Endodermal cell (in vitro differentiated cells): Measurements from ENCODE around the gene MACC1. TPM values are rescaled to one million over a fixed set of nuclear protein-coding genes. Genes with fewer than 3 reads are reported as not detected.

Experiments
- DNase-seq: peaks from one replicate; pipeline ENCODE4 v3.0.0-alpha.2; 2017
- H3K27ac ChIP-seq: 2 replicates; pipeline ENCODE4 v1.5.1; 2013; ENCODE audit warnings: mild to moderate bottlenecking, low read depth, low read length, moderate library complexity
- H3K27me3 ChIP-seq: 2 replicates; pipeline ENCODE4 v1.6.1; 2013; ENCODE audit warnings: mild to moderate bottlenecking, low read length, moderate library complexity; ENCODE audit not compliant: insufficient read depth, control insufficient read depth, poor library complexity, severe bottlenecking
- H3K36me3 ChIP-seq: 2 replicates; pipeline ENCODE4 v1.7.0; 2013; ENCODE audit warnings: mild to moderate bottlenecking, low read length, moderate library complexity; ENCODE audit not compliant: control insufficient read depth, insufficient read depth
- H3K4me1 ChIP-seq: one replicate; pipeline ENCODE4 v1.7.0; 2013; ENCODE audit warnings: low read length; ENCODE audit not compliant: control insufficient read depth, insufficient read depth
- H3K4me3 ChIP-seq: 2 replicates; pipeline ENCODE4 v1.5.1; 2013; ENCODE audit warnings: mild to moderate bottlenecking, low read length, moderate library complexity
- H3K9ac ChIP-seq: 2 replicates; pipeline ENCODE4 v1.6.1; 2013; ENCODE audit warnings: mild to moderate bottlenecking, low read length, moderate library complexity; ENCODE audit not compliant: poor library complexity, severe bottlenecking; ENCODE audit errors: extremely low read depth
- H3K9me3 ChIP-seq: 2 replicates; pipeline ENCODE4 v1.6.1; 2013; ENCODE audit warnings: mild to moderate bottlenecking, low read length, moderate library complexity; ENCODE audit not compliant: control insufficient read depth
- H3K27ac Mint-ChIP-seq: 2 replicates; pipeline ENCODE4 v1.8.0; 2020; ENCODE audit warnings: mixed read lengths
- H3K27me3 Mint-ChIP-seq: 2 replicates; pipeline ENCODE4 v1.8.0; 2021; ENCODE audit warnings: mild to moderate bottlenecking, mixed read lengths; ENCODE audit not compliant: insufficient read depth
- H3K36me3 Mint-ChIP-seq: 2 replicates; pipeline ENCODE4 v1.8.0; 2020; ENCODE audit warnings: low read depth, mixed read lengths
- H3K4me1 Mint-ChIP-seq: 2 replicates; pipeline ENCODE4 v1.8.0; 2020; ENCODE audit warnings: mixed read lengths
- H3K4me3 Mint-ChIP-seq: 2 replicates; pipeline ENCODE4 v1.8.0; 2020; ENCODE audit warnings: mild to moderate bottlenecking, moderate library complexity, mixed read lengths
- H3K9me3 Mint-ChIP-seq: 2 replicates; pipeline ENCODE4 v1.8.0; 2020; ENCODE audit warnings: mild to moderate bottlenecking, mixed read lengths
- WGBS, 2 experiments: methylation state at CpG; one replicate each; pipeline versions ENCODE4 v1.1.5 to v1.1.7; 2013; ENCODE audit warnings: missing lambda C conversion rate in 2 of 2, mixed read lengths in 1 of 2; ENCODE audit not compliant: insufficient coverage in 1 of 2, insufficient read length in 1 of 2; 5-methylcytosine and 5-hydroxymethylcytosine counted together
- total RNA-seq, 2 donors: library from RNA; stranded (reverse); fragmentation: NEBNext Ultra II Directional in 1 of 2; extraction: Animal tissue kit (Norgen Biotek cat#: 25700) in 1 of 2; gene quantifications; 2 replicates in 1 of 2; 3 replicates in 1 of 2; pipeline ENCODE4 v1.2.1, GENCODE V29; 2021
- TF ChIP-seq, protein P1 (sequence below): fragments of 200-600 bp; sonication (generic); conservative IDR thresholded peaks from 2 replicates; pipeline ENCODE4 v1.5.0; 2021; ENCODE audit warnings: antibody characterized with exemption, mild to moderate bottlenecking

The MACC1 gene
- total RNA-seq, 2 donors from 2014 or later = 1.4 to 2.0 TPM

DNA sequence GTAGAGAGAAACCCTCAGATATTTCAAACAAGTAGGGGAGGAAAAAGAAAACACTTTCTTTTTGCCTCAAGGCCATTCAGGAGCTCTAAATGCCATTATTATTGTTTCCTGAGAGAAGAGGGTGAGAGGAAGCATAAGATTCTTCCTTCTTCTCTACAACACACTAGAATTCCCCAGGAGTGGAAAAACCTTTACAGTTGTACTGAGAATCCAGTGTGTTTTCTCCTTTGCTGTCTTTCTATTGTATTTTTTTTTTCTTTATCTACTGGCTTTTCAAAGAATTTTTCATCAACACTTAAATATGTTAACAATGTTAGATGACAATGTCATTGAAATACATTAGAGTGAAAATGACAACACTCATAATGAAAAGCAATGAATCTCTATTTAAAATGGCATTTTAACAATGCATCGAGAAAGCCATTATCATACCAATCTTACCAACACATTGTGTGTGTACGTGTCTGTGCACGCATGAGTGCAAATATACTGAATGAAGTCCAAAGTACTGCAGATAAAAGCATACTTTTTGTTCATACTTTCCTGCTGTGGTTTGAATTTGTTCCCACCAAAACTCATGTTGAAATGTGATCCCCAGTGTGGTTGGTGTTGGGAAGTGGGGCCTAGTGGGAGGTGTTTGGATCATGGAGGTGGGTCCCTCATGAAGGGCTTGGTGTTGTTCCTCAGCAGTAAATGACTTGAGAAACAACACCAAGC, 24.2 kb upstream of the MACC1 start:
- no peaks in the 10 kb centered on the region for H3K9me3 Mint-ChIP-seq
- H3K4me1 Mint-ChIP-seq = peaks cover 8% of the 10 kb centered on the region
- no peak for DNase-seq
- Histone ChIP-seq H3K27me3 (no peaks in the 10 kb centered on the region), H3K36me3 (no peaks in the 10 kb centered on the region), H3K4me1 (no peaks in the 10 kb centered on the region), H3K4me3 (no peak overlapping the region), H3K9me3 (no peaks in the 10 kb centered on the region), H3K27ac (no peak overlapping the region), H3K9ac (no peak overlapping the region)
- H3K36me3 Mint-ChIP-seq = no peaks in the 10 kb centered on the region
- 93% methylated on average over 3 of the region's 3 CpGs; no CpG with 5 or more reads in 1 of the 2 experiments for WGBS, 2 experiments
- H3K4me3 Mint-ChIP-seq = no peak overlapping the region
- H3K27ac Mint-ChIP-seq = no peak overlapping the region
- H3K27me3 Mint-ChIP-seq = peaks cover 2% of the 10 kb centered on the region
- TF ChIP-seq, protein P1, sequence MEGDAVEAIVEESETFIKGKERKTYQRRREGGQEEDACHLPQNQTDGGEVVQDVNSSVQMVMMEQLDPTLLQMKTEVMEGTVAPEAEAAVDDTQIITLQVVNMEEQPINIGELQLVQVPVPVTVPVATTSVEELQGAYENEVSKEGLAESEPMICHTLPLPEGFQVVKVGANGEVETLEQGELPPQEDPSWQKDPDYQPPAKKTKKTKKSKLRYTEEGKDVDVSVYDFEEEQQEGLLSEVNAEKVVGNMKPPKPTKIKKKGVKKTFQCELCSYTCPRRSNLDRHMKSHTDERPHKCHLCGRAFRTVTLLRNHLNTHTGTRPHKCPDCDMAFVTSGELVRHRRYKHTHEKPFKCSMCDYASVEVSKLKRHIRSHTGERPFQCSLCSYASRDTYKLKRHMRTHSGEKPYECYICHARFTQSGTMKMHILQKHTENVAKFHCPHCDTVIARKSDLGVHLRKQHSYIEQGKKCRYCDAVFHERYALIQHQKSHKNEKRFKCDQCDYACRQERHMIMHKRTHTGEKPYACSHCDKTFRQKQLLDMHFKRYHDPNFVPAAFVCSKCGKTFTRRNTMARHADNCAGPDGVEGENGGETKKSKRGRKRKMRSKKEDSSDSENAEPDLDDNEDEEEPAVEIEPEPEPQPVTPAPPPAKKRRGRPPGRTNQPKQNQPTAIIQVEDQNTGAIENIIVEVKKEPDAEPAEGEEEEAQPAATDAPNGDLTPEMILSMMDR = no peak

DNA sequence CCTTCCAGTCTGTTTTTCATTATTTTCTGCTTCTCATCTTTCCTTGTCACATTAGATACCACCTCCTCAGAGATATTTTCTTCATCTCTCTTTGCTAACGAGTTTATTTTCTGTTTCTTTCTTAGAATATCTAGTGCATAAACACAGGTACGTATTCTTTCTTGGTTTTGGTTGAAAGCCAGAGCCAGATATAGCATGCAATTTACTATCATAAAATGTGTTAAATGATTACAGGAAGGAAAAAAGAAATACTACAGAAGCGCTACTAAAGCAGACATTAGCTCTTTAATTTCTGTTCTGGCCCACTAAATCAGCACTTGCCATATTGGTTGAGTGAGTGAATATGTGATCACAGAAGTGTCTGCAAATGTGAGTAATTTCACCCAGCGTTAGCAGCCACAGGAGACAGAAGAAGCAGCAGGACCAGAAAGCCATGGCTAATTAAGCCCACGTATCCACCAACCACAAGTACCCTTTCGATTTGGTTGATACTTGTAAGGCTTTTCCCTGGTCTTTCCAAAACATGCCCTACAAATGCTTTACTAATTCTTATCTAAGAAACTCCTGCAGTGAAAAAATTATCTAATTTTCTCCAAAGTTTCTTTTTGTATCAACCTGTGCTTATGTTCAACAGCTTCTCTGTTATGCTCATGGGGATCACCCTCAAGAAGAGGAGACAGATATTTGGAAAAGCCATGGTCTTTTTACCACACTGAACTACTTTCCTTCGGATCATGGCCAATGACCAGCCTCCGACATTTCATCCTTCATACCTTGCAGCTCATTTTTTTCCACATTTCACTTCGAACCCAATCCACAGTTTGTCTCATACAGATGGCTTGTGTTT, 23.1 kb upstream of the MACC1 start:
- 91 to 93% methylated on average over 6 to 9 of the region's 9 CpGs for WGBS, 2 experiments
- H3K36me3 Mint-ChIP-seq = no peaks in the 10 kb centered on the region

DNA sequence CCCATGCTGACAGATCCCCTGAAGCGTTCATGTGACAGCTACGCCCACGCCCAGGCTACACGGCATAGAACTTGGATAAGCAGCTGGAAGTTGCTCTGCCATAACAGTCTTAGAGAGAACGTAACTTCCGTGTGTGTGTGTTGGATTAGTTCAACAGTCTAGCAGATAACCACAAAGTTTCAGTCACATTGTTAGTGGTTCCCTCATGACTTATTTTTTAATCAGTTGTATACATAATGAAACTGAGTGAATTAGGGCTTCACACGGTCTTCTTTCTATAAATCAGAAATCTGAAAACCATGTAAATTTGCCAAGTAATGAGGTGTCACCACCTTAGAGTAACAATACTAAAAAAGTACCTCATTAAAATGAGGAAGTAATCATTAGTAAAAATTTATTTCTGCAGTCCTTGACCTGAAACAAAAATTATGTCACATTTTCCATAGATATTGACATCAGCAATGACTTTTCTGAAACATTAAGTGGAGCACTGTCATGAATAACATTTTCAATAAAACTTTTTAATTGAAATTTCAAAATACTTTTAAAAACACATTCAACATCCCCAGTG, 21.7 kb upstream of the MACC1 start:
- Histone ChIP-seq H3K4me1 (no peaks in the 10 kb centered on the region), H3K27me3 (no peaks in the 10 kb centered on the region), H3K9ac (no peak overlapping the region), H3K36me3 (no peaks in the 10 kb centered on the region), H3K27ac (no peak overlapping the region), H3K4me3 (no peak overlapping the region), H3K9me3 (no peaks in the 10 kb centered on the region)
- Mint-ChIP-seq H3K36me3 (no peaks in the 10 kb centered on the region), H3K27me3 (peaks cover 4% of the 10 kb centered on the region), H3K27ac (no peak overlapping the region), H3K4me1 (peaks cover 8% of the 10 kb centered on the region), H3K9me3 (no peaks in the 10 kb centered on the region), H3K4me3 (no peak overlapping the region)
- WGBS, 2 experiments = 82 to 83% methylated on average over 6 to 7 of the region's 7 CpGs
- TF ChIP-seq, protein P1 = no peak
- DNase-seq = no peak

More for the DNA sequence above, 23.1 kb upstream of the MACC1 start:
- H3K9me3 ChIP-seq = no peaks in the 10 kb centered on the region
- no peaks in the 10 kb centered on the region for H3K4me1 ChIP-seq
- no peaks in the 10 kb centered on the region for H3K36me3 ChIP-seq
- H3K27me3 Mint-ChIP-seq = peaks cover 2% of the 10 kb centered on the region
- H3K27ac Mint-ChIP-seq = no peak overlapping the region
- peaks cover 8% of the 10 kb centered on the region for H3K4me1 Mint-ChIP-seq
- no peak overlapping the region for H3K27ac ChIP-seq
- no peak overlapping the region for H3K4me3 Mint-ChIP-seq
- DNase-seq = no peak
- no peak overlapping the region for H3K4me3 ChIP-seq
- H3K9me3 Mint-ChIP-seq = no peaks in the 10 kb centered on the region
- H3K9ac ChIP-seq = no peak overlapping the region
- TF ChIP-seq, protein P1 = no peak
- H3K27me3 ChIP-seq = no peaks in the 10 kb centered on the region
